IPS-20b (cell line): ENCODE measurements around the gene CARM1.
A peak's percentile ranks its signal among the peaks of the same experiment; 100 is the strongest.

ENCODE experiments used
- H3K27ac ChIP-seq: one replicate; pipeline ENCODE4 v1.5.1; 2013; ENCODE audit warnings: low read length
- H3K27me3 ChIP-seq: 2 replicates; pipeline ENCODE4 v1.6.1; 2013; ENCODE audit warnings: mild to moderate bottlenecking, low read length, inconsistent platforms; ENCODE audit not compliant: insufficient read depth
- H3K36me3 ChIP-seq: 2 replicates; pipeline ENCODE4 v1.6.1; 2013; ENCODE audit warnings: low read depth, mild to moderate bottlenecking, inconsistent platforms, low read length, moderate library complexity; ENCODE audit not compliant: insufficient read depth
- H3K4me1 ChIP-seq: 2 replicates; pipeline ENCODE4 v1.6.1; 2013; ENCODE audit warnings: mild to moderate bottlenecking, control low read depth, inconsistent platforms, low read length, moderate library complexity; ENCODE audit not compliant: insufficient read depth
- H3K4me3 ChIP-seq: 2 replicates; pipeline ENCODE4 v1.5.1; 2013; ENCODE audit warnings: mild to moderate bottlenecking, low read length, inconsistent platforms
- H3K9ac ChIP-seq: 2 replicates; pipeline ENCODE4 v1.6.1; 2013; ENCODE audit warnings: low read depth, mild to moderate bottlenecking, inconsistent platforms, low read length, moderate library complexity
- H3K9me3 ChIP-seq: 2 replicates; pipeline ENCODE4 v1.6.1; 2013; ENCODE audit warnings: mild to moderate bottlenecking, low read depth, low read length, inconsistent platforms; ENCODE audit not compliant: insufficient read depth

CARM1 gene

GRCh38 chr19:10882108-10882457, 10.7 kb downstream of the CARM1 start:
- Histone ChIP-seq H3K27ac (peak overlapping the region; percentile 85), H3K27me3 (no peaks in the 10 kb centered on the region), H3K9ac (peak overlapping the region; percentile 63; the same call in 1 of the 2 replicates), H3K4me3 (peak overlapping the region; percentile 34; the same call in 1 of the 2 replicates), H3K9me3 (no peaks in the 10 kb centered on the region), H3K36me3 (no peaks in the 10 kb centered on the region), H3K4me1 (peaks cover 40% of the 10 kb centered on the region)

GRCh38 chr19:10884274-10884673, 12.9 kb downstream of the CARM1 start:
- no peaks in the 10 kb centered on the region for H3K9me3 ChIP-seq
- no peak overlapping the region for H3K4me3 ChIP-seq
- H3K27ac ChIP-seq, result no peak overlapping the region
- H3K36me3 ChIP-seq, result no peaks in the 10 kb centered on the region
- no peak overlapping the region; the same call in 1 of the 2 replicates for H3K9ac ChIP-seq
- H3K27me3 ChIP-seq, result no peaks in the 10 kb centered on the region
- H3K4me1 ChIP-seq, result peaks cover 56% of the 10 kb centered on the region

GRCh38 chr19:10885201-10886169, 14.1 kb downstream of the CARM1 start:
- Histone ChIP-seq H3K4me3 (no peak overlapping the region; the same call in 1 of the 2 replicates), H3K27ac (no peak overlapping the region), H3K9me3 (no peaks in the 10 kb centered on the region), H3K4me1 (peaks cover 47% of the 10 kb centered on the region), H3K27me3 (no peaks in the 10 kb centered on the region), H3K36me3 (no peaks in the 10 kb centered on the region), H3K9ac (peak overlapping the region; percentile 33; the same call in 1 of the 2 replicates)

- peak overlapping the region; percentile 30; the same call in 1 of the 2 replicates for H3K4me3 ChIP-seq
- H3K9me3 ChIP-seq, result no peaks in the 10 kb centered on the region
- H3K9ac ChIP-seq, result peak overlapping the region; percentile 79; the same call in 1 of the 2 replicates
- H3K27me3 ChIP-seq, result no peaks in the 10 kb centered on the region
- H3K27ac ChIP-seq, result peak overlapping the region; percentile 18
- no peaks in the 10 kb centered on the region for H3K36me3 ChIP-seq
- H3K4me1 ChIP-seq, result peaks cover 41% of the 10 kb centered on the region; the same call in 1 of the 2 replicates
Observed at GRCh38 chr19:10887616-10888367, 16.4 kb downstream of the CARM1 start.

GRCh38 chr19:10888421-10888866, 17.1 kb downstream of the CARM1 start:
- Histone ChIP-seq H3K4me1 (peaks cover 41% of the 10 kb centered on the region; the same call in 1 of the 2 replicates), H3K27ac (peak overlapping the region; percentile 87), H3K36me3 (no peaks in the 10 kb centered on the region), H3K9ac (peak overlapping the region; percentile 79), H3K27me3 (no peaks in the 10 kb centered on the region), H3K9me3 (no peaks in the 10 kb centered on the region), H3K4me3 (peak overlapping the region; percentile 30; the same call in 1 of the 2 replicates)

- no peaks in the 10 kb centered on the region for H3K27me3 ChIP-seq
- H3K9me3 ChIP-seq, result no peaks in the 10 kb centered on the region
- peaks cover 43% of the 10 kb centered on the region; the same call in 1 of the 2 replicates for H3K4me1 ChIP-seq
- no peak overlapping the region for H3K9ac ChIP-seq
- no peaks in the 10 kb centered on the region for H3K36me3 ChIP-seq
- H3K4me3 ChIP-seq, result no peak overlapping the region
- H3K27ac ChIP-seq, result no peak overlapping the region
Observed at GRCh38 chr19:10889880-10890279, 18.5 kb downstream of the CARM1 start.

GRCh38 chr19:10891405-10892086, 20.2 kb downstream of the CARM1 start:
- Histone ChIP-seq H3K9ac (peak overlapping the region; percentile 27; the same call in 1 of the 2 replicates), H3K27me3 (no peaks in the 10 kb centered on the region), H3K4me3 (no peak overlapping the region), H3K4me1 (peaks cover 39% of the 10 kb centered on the region; the same call in 1 of the 2 replicates), H3K36me3 (no peaks in the 10 kb centered on the region), H3K9me3 (no peaks in the 10 kb centered on the region), H3K27ac (no peak overlapping the region)

GRCh38 chr19:10892256-10892655, 20.9 kb downstream of the CARM1 start:
- no peak overlapping the region for H3K4me3 ChIP-seq
- no peaks in the 10 kb centered on the region for H3K27me3 ChIP-seq
- no peak overlapping the region for H3K27ac ChIP-seq
- peaks cover 39% of the 10 kb centered on the region; the same call in 1 of the 2 replicates for H3K4me1 ChIP-seq
- H3K9me3 ChIP-seq, result no peaks in the 10 kb centered on the region
- no peaks in the 10 kb centered on the region for H3K36me3 ChIP-seq
- no peak overlapping the region for H3K9ac ChIP-seq

GRCh38 chr19:10894911-10895213, 23.5 kb downstream of the CARM1 start:
- no peak overlapping the region for H3K9ac ChIP-seq
- peaks cover 23% of the 10 kb centered on the region; the same call in 1 of the 2 replicates for H3K4me1 ChIP-seq
- H3K9me3 ChIP-seq, result no peaks in the 10 kb centered on the region
- no peaks in the 10 kb centered on the region for H3K27me3 ChIP-seq
- no peaks in the 10 kb centered on the region for H3K36me3 ChIP-seq
- no peak overlapping the region for H3K4me3 ChIP-seq
- no peak overlapping the region for H3K27ac ChIP-seq

- H3K27ac ChIP-seq, result peak overlapping the region; percentile 27
- H3K4me3 ChIP-seq, result no peak overlapping the region
- no peaks in the 10 kb centered on the region for H3K36me3 ChIP-seq
- H3K27me3 ChIP-seq, result no peaks in the 10 kb centered on the region
- H3K9ac ChIP-seq, result peak overlapping the region; percentile 46; the same call in 1 of the 2 replicates
- peaks cover 23% of the 10 kb centered on the region; the same call in 1 of the 2 replicates for H3K4me1 ChIP-seq
- no peaks in the 10 kb centered on the region for H3K9me3 ChIP-seq
Observed at GRCh38 chr19:10895363-10895762, 24.0 kb downstream of the CARM1 start.

- no peaks in the 10 kb centered on the region for H3K27me3 ChIP-seq
- no peak overlapping the region for H3K27ac ChIP-seq
- 0 out of 2 replicates have a peak overlapping the region, but pooled peaks have one; percentile 46 for H3K9ac ChIP-seq
- H3K4me1 ChIP-seq, result peaks cover 22% of the 10 kb centered on the region; the same call in 1 of the 2 replicates
- no peaks in the 10 kb centered on the region for H3K9me3 ChIP-seq
- H3K36me3 ChIP-seq, result no peaks in the 10 kb centered on the region
- no peak overlapping the region for H3K4me3 ChIP-seq
Observed at GRCh38 chr19:10895920-10896319, 24.6 kb downstream of the CARM1 start.
